ENCODE results near the gene TELO2.

Gene TELO2

GRCh38 chr16:1533443-1533951, 40.3 kb downstream of the TELO2 start, which contains the start of gene TMEM204:
Gene TMEM204, plus strand, starts transcription at chr16:1533666. Its CDS starts 610 bp downstream, at chr16:1534276.
- H3K79me2 ChIP-seq (ENCODE audit: insufficient read depth, low read depth), result no peaks in the 10 kb centered on the region
- no peaks in the 10 kb centered on the region for H4K20me1 ChIP-seq (ENCODE audit: insufficient read depth)
- no peak within 1 kb of the TSS for H3K4me2 ChIP-seq
- H3K4me1 ChIP-seq (ENCODE audit: low read depth, poor library complexity, severe bottlenecking), result no peaks in the 10 kb centered on the region
- H2AFZ ChIP-seq (ENCODE audit: low read depth), result no peak within 1 kb of the TSS
- H3K9ac ChIP-seq, result no peak within 1 kb of the TSS
- peaks cover 40% of the 10 kb centered on the region for H3K27me3 ChIP-seq (ENCODE audit: insufficient read depth, low read depth)
- no peaks in the 10 kb centered on the region for H3K36me3 ChIP-seq (ENCODE audit: insufficient read depth)
- no peak within 1 kb of the TSS for H3K4me3 ChIP-seq (IDR thresholded peaks at IDR 0.05; ENCODE audit: insufficient read depth, low read depth, low read length)
- H3K27ac ChIP-seq, result no peak within 1 kb of the TSS
- TF ChIP-seq, protein P1, sequence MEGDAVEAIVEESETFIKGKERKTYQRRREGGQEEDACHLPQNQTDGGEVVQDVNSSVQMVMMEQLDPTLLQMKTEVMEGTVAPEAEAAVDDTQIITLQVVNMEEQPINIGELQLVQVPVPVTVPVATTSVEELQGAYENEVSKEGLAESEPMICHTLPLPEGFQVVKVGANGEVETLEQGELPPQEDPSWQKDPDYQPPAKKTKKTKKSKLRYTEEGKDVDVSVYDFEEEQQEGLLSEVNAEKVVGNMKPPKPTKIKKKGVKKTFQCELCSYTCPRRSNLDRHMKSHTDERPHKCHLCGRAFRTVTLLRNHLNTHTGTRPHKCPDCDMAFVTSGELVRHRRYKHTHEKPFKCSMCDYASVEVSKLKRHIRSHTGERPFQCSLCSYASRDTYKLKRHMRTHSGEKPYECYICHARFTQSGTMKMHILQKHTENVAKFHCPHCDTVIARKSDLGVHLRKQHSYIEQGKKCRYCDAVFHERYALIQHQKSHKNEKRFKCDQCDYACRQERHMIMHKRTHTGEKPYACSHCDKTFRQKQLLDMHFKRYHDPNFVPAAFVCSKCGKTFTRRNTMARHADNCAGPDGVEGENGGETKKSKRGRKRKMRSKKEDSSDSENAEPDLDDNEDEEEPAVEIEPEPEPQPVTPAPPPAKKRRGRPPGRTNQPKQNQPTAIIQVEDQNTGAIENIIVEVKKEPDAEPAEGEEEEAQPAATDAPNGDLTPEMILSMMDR (conservative IDR thresholded peaks at IDR 0.05; ENCODE audit: low read depth, low read length), result no peak

GRCh38 chr16:1534021-1535020, 41.2 kb downstream of the TELO2 start:
- Histone ChIP-seq H3K4me1 (ENCODE audit: low read depth, poor library complexity, severe bottlenecking) (no peaks in the 10 kb centered on the region), H3K79me2 (ENCODE audit: insufficient read depth, low read depth) (no peaks in the 10 kb centered on the region), H3K36me3 (ENCODE audit: insufficient read depth) (no peaks in the 10 kb centered on the region), H3K9ac (no peak overlapping the region), H2AFZ (ENCODE audit: low read depth) (no peak overlapping the region), H3K27me3 (ENCODE audit: insufficient read depth, low read depth) (peaks cover 39% of the 10 kb centered on the region), H3K27ac (no peak overlapping the region), H3K4me2 (no peak overlapping the region), H4K20me1 (ENCODE audit: insufficient read depth) (no peaks in the 10 kb centered on the region), H3K4me3 (IDR thresholded peaks at IDR 0.05; ENCODE audit: insufficient read depth, low read depth, low read length) (no peak overlapping the region)
- TF ChIP-seq, protein P1 (conservative IDR thresholded peaks at IDR 0.05; ENCODE audit: low read depth, low read length), result no peak

DNA sequence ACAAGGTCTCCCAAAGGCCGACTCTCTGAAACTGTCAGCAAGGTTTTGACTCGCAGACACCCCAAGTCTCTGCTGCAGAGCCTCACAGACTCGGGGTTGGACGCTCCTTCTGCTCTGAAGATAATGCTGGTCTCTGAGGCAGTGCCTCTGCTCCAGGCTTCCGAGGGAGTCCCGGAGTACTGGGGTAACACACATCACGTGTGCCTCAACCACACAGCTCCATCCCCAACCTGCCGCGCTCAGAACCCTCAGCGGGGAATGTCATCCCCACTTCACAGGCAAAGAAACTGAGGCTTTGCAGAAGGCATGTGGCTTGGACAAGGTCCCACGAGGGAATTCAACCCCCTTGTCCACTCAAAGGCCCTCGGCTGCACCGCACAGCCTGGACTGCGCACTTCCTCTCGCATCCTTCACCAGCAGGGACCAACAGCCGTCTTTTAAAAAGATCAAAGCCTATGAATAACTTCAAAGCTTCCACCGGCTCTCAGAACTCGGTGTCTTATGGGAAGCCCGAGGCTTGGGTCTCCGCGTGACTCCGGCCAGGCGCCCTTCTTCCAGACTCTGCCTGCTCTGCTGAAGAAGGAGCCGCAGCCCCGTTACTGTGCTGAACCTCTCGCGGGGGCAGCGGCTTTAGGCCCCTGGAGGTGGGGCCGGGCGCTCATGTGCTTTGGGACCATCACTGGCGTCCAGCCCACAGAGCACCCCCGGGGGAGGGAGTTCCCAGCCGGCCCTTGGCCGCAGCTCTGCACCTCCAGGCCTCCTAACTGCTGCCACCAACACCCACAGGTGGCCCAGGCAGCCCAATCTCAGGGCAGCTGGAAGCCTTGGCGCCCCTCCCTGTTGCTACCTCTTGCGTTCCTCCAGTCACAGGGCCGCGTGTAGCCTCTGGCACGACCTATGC, 42.5 kb downstream of the TELO2 start:
- no peaks in the 10 kb centered on the region for H3K79me2 ChIP-seq (ENCODE audit: insufficient read depth, low read depth)
- no peaks in the 10 kb centered on the region for H3K4me1 ChIP-seq (ENCODE audit: low read depth, poor library complexity, severe bottlenecking)
- H3K27ac ChIP-seq, result no peak overlapping the region
- H4K20me1 ChIP-seq (ENCODE audit: insufficient read depth), result no peaks in the 10 kb centered on the region
- H2AFZ ChIP-seq (ENCODE audit: low read depth), result no peak overlapping the region
- H3K36me3 ChIP-seq (ENCODE audit: insufficient read depth), result no peaks in the 10 kb centered on the region
- TF ChIP-seq, protein P1 (conservative IDR thresholded peaks at IDR 0.05; ENCODE audit: low read depth, low read length), result no peak
- no peak overlapping the region for H3K4me3 ChIP-seq (IDR thresholded peaks at IDR 0.05; ENCODE audit: insufficient read depth, low read depth, low read length)
- peaks cover 26% of the 10 kb centered on the region for H3K27me3 ChIP-seq (ENCODE audit: insufficient read depth, low read depth)
- no peak overlapping the region for H3K4me2 ChIP-seq
- H3K9ac ChIP-seq, result no peak overlapping the region

DNA sequence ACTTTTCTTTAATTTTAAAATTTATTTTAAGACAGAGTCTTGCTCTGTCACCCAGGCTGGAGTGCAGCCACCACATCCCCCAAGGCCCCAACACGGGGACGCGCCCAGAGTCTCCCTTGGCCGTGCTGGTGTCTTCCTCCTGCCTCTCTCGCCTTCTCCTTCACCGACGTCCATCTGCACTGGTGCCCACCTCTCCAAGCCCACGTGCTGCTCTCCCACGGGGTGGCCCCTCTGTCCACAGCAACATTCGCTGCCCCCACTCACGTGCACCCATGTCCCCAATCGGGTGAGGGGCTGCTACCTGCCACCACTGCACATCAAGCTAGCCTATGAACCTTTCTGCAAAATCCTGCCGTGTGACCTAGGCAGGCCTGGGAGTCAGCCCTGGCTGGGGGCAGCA, 43.4 kb downstream of the TELO2 start:
- no peaks in the 10 kb centered on the region for H4K20me1 ChIP-seq (ENCODE audit: insufficient read depth)
- no peaks in the 10 kb centered on the region for H3K4me1 ChIP-seq (ENCODE audit: low read depth, poor library complexity, severe bottlenecking)
- no peak overlapping the region for H3K27ac ChIP-seq
- H3K36me3 ChIP-seq (ENCODE audit: insufficient read depth), result no peaks in the 10 kb centered on the region
- no peak overlapping the region for H3K4me2 ChIP-seq
- no peak overlapping the region for H2AFZ ChIP-seq (ENCODE audit: low read depth)
- H3K79me2 ChIP-seq (ENCODE audit: insufficient read depth, low read depth), result no peaks in the 10 kb centered on the region
- H3K9ac ChIP-seq, result no peak overlapping the region
- no peak overlapping the region for H3K4me3 ChIP-seq (IDR thresholded peaks at IDR 0.05; ENCODE audit: insufficient read depth, low read depth, low read length)
- TF ChIP-seq, protein P1 (conservative IDR thresholded peaks at IDR 0.05; ENCODE audit: low read depth, low read length), result no peak
- H3K27me3 ChIP-seq (ENCODE audit: insufficient read depth, low read depth), result peaks cover 17% of the 10 kb centered on the region; the same call in 1 of the 2 replicates
